Parietal lobe (tissue), 2 donors: Measurements from ENCODE around the gene ROPN1B. TPM values are rescaled to one million over a fixed set of nuclear protein-coding genes. Genes with fewer than 3 reads are reported as not detected.

Experiments used
- small RNA-seq: library from RNA; depleted of rRNA; stranded (forward); fragments of <200 nt; gene quantifications from one replicate; pipeline ENCODE3, GENCODE V24; 2014; ENCODE audit warnings: low replicate concordance
- total RNA-seq: library from RNA; depleted of rRNA; stranded (reverse); fragments of >200 nt; gene quantifications from one replicate; pipeline ENCODE4 v1.2.3, GENCODE V29; 2014

Gene ROPN1B
- total RNA-seq: 0.94 TPM

DNA sequence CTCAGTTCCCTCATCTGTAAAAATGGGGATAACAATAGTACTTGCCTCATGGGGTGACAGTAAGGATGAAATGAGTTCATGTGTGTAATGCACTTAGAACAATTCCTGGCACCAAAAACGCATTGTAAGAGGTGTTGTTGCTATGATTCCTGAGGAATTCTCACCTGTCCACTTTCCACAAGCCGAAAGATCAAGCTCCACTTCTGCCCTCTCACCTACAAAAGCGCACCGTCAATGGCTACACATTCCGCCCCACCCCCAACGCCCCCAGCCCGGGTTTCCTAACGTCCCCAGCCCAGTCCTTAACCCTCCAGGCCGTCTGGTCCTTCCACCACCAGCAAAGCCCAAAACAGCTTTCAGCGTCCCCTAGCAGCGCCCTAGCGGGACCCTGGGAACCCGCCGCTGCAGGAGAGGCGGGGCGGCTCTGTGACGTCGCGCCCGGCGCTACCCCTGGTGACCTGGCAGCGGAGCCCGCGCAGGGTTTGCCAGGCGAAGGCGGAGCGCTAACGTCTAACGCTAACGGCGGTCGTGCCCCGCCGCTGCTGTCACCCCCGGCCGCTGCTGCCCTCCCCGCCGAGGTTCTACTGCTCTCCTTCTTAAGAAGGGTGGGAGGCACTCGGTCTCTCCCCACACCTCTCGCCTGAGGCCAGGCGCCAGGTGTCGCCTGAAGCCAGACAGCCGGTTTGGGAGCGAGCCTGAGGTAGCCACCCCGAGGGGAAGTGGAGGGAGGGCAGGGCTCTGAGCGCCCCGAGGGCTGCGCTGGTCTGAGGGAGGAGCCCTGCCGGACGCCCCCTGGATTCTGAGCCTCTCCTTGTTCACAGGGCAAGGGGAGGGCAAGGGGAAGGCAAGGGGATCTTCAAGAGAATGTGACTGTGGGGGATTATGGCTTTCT is at the start of gene ROPN1B:
Gene ROPN1B, plus strand, starts transcription at position 478 of the 892 bp plus-strand sequence. CDS start 2,877 bp downstream, outside the sequence.

Small RNA genes lying within 50 kb of the gene (small RNA-seq; reads per million reads assigned to genes)
- gene AC092903.1: not detected

Other genes with a start within 250 kb of the ROPN1B start
- gene SLC41A3, start 114.9 kb downstream of the ROPN1B start, total RNA-seq: 77.9 TPM
- 2.8 TPM for gene ALDH1L1, start 211.4 kb downstream of the ROPN1B start, total RNA-seq